GM21526 (cell line): ENCODE data around the gene PEX7.
"Not testable (repeated sequence)": the region's sequence is repeated elsewhere in the genome, so short reads cannot be mapped to it uniquely, and the experiment has no call there.

Experiments used
- ATAC-seq: cut with Tn5 transposase; IDR thresholded peaks from one replicate; pipeline ENCODE4 v1.9.1; 2021; ENCODE audit warnings: moderate library complexity; ENCODE audit not compliant: unreplicated experiment, low FRiP score

The PEX7 gene

DNA sequence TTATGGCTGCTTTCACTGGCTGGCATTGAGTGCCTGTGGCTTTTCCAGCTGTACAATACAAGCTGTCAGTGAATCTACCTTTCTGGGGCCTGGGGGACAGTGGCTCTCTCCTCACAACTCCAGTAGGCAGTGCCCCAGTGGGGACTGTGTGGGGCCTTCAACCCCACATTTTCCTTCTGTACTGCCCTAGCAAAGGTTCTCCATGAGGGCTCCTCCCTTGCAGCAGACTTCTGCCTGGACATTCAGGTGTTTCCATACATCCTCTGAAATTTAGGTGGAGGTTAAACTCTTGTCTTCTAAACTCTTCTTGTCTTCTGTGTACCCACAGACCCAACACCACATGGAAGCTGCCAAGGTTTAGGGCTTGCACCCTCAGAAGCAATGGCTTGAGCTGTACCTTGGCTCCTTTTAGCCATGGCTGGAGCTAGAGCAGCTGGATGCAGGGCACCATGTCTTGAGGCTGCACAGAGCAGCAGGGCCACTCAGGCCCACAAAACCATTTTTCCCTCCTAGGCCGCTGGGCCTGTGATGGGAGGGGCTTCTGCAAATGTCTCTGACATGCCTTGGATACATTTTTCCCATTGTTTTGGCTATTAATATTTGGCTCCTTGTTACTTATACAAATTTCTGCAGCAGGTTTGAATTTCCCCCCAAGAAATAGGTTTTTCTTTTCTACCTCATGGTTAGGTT, 9.6 kb downstream of the PEX7 start:
- no peak for ATAC-seq

DNA sequence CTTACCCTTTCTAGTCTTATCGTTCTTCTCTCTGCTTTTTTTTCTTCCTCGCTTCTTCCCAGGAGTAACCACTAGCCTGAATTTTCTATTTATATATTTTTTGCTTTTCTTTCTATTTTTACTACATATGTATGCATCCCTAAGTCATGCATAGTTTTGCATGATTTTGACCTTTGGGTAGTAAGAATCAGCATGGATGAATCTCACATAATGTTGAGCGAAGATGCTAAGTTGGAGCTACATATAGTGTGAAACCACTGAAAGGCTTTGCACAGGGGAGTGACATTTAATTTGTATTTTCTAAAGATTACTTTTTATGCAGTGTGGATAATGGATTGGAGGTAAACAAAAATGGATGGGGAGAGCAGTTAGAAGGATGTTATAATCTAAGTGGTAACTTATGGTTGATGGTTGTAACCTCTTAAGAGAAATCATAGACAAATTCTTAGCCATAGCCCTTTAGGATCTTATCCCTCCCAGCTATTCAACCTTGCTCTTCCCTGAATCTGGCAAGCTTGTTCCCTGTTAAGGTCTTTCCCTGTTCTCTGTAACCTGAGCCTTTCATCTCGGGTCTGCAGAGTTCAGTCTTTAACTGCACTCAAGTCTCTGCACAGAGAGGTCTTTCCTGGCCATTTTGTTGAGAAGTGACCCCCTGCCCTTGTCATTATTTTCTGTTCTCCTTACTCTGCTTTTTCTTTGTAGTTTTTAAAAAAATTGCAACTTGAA, 18.0 kb downstream of the PEX7 start:
- no peak for ATAC-seq

DNA sequence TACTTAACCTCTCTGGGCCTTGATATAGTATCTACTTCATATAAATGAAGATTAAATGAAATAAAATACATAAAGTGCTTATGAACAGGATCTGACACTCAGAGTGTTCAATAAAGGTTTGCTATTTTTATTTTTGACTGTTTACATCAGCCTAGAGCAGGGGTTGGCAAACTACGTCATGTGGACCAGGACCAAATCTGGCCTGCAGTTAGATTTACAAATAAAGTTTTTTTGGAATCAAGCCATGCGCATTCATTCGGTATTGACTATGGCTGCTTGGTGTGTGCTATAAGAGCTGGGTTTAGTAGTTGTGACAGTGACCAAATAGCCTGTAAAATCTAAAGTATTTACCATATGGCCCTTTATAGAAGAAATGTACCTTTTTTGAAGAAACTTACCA, 20.8 kb downstream of the PEX7 start:
- no peak for ATAC-seq

DNA sequence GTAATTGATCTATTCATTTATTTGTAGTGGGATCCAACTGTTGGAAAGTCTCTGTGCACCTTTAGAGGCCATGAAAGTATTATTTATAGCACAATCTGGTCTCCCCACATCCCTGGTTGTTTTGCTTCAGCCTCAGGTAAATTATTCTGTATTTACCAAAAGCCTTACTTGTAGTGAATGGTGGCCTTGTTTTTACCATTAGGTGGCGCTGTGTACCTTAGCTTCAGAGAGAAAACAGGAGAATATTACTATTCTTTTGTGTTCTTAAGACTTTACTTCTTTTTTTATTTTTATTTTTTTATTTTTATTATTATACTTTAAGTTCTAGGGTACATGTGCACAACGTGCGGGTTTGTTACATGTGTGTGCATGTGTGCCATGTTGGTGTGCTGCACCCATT, 23.7 kb downstream of the PEX7 start:
- no peak for ATAC-seq

DNA sequence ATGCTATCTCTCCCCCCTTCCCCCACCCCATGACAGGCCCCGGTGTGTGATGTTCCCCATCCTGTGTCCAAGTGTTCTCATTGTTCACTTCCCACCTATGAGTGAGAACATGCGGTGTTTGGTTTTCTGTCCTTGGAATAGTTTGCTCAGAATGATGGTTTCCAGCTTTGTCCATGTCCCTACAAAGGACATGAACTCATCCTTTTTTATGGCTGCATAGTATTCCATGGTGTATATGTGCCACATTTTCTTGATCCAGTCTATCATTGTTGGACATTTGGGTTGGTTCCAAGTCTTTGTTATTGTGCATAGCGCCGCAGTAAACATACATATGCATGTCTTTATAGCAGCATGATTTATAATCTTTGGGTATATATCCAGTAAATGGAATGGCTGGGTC, 24.1 kb downstream of the PEX7 start:
- ATAC-seq: not testable (repeated sequence)

GRCh38 chr6:136849979-136850563, 27.7 kb downstream of the PEX7 start:
- ATAC-seq: not testable (repeated sequence)

DNA sequence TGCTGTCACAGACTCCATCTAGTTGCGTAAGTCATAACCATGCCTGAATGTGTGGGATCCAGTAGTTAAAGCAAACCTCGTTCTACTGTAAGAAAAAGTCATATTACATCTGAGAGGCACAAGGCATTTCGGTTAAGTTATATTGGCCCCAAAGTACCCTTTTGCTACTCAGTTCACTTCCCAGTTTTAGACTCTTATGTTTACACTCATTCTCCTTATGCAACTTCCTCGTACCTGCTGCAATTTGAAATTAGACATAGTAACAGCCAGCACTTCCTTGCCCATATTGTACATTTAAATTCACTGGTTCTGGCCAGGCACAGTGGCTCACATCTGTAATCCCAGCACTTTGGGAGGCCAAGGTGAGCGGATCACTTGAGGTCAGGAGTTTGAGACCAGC, 37.0 kb downstream of the PEX7 start:
- no peak for ATAC-seq

GRCh38 chr6:136860043-136860442, 37.7 kb downstream of the PEX7 start:
- no peak for ATAC-seq

DNA sequence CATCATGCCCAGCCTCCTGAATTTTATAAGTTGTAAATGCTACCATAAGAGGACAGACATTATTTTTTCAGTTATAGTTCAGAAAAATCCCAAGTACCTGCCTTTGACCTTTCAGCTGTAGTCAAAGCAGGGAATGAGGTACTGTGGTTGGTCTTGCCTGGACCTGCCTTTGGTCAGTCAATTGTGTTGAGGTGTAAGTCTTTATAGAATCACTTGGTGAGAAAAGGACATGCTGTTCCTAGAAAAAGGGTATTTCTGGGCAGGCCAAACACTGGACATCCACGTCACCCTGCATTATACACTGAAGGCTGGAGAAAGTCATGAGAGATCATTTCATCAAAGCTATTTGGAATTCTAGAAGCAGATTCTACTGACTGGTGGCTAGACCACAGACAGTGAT, 40.3 kb downstream of the PEX7 start:
- no peak for ATAC-seq

GRCh38 chr6:136863752-136864151, 41.4 kb downstream of the PEX7 start:
- ATAC-seq: no peak

DNA sequence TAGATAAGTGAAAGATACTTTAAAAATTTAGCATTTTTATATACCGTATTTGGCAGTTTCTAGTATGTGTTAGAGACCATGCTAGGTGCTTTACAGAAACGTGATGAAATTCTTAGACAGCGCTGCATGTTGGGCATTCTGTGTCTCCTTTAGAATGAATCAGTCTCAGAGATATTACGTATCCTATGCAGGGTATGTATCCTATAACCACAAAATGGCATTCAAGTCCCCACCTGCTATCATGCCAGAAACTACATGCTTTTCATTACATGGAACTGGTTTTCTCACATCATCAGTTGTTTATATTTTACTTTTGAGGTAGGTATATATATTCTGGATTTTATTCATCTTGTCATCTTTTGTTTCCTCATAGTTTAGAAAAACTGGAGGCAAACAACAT, 42.3 kb downstream of the PEX7 start:
- no peak for ATAC-seq

GRCh38 chr6:136866872-136867416, 44.6 kb downstream of the PEX7 start:
- ATAC-seq: no peak

GRCh38 chr6:136869451-136869850, 47.1 kb downstream of the PEX7 start:
- no peak for ATAC-seq

DNA sequence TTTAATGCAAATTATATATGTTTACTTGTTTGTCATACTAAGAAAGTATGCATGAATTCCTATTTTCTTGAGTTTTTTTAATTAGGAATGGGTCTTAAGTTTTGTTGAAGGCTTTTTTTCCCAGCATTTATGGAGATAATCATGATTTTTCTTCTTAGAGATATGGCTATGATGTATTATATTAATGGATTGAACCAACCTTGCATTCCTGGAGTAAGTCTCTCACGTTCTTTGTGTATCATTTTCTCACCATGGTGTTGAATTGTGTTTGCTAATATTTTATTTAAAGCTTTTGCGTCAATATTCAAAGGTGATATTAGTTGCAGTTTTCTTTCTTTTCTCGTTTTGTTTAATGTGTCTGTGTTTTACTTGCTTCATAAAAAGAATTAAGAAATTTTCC, 51.4 kb downstream of the PEX7 start:
- no peak for ATAC-seq

- not testable (repeated sequence) for ATAC-seq
These were observed 54.1 kb downstream of the PEX7 start for GRCh38 chr6:136876469-136876868.

DNA sequence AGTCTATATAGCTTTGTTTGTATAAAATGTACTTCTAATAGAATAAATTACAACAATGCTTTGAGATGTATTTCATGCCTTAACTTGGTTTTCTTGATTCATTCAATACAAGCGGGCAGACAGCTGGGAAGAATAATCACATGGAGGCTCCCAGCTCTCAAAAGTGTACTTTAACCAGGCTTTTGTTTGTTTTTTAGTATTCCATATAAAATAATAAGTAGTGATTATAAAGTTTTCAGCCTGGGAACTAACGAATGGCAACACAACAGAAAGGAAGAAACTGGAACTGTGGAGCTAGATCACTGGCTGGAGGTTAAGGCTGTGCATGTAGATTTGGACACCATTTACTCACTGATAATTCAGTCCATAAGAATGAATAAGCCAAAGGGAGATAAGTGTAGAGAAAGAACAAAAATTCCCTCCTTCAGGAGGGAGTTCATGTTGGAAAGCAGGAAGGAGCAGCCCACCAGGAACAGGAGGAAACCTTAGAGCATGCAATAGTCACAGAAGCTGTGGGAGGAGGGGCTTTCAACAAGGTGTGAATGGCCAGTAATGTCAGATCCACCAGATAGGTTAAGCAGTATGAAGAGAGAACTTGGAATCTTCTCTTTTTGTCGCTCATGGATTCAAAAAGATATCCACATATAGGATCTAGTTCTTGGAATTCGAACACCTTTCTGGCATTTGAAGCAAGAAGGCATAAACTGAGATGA, 58.5 kb downstream of the PEX7 start:
- ATAC-seq: no peak

DNA sequence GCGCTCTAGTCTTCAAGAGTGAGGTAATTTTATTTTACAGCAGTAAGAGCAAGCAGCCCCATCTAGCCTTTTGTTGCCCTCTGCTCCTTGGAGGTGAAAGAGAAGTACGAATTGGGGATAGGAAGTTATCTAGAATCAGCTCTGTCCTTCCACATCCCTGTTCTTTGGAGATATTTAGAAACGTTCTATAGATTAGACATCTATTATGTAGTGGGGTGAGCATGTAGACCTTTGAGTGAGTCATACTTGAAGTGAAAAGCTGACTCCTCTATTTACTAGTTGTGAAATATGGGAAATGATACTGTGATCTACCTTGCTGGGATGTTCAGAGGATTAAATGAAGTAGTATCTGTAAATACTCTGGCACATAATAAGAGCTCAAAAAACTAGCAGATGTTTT, 63.7 kb downstream of the PEX7 start:
- ATAC-seq: no peak

- no peak for ATAC-seq
These were observed 65.6 kb downstream of the PEX7 start for GRCh38 chr6:136887953-136888352.

- no peak for ATAC-seq
These were observed 67.1 kb downstream of the PEX7 start for GRCh38 chr6:136889271-136890193.
